ENCODE results near the gene PURB. TPM values are rescaled to one million over a fixed set of nuclear protein-coding genes. Genes with fewer than 3 reads are reported as not detected.

PURB gene
- total RNA-seq, 4 donors from 2014 or later, result 35.0 to 54.3 (median 45.7) TPM

DNA sequence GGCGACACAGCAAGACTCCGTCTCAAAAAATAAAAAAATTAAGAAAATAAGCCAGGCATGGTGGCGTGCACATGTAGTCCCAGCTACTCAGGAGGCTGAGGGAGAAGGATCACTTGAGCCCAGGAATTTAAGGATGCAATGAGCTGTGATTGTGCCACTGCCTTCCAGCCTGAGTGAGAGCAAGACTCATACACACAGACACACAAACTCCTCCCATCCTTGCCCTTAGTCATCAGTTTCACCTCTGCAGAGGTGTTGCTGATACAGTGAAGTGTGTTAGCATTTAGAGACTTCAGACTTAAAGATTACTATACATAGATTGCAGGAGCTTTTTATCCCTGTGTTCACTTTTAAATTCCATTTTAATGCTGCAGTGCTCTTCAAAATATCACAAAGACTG lies 31.9 kb downstream of the PURB start:
- no peak overlapping the region for H3K4me3 ChIP-seq
- no peaks in the 10 kb centered on the region for H3K9me3 ChIP-seq
- TF ChIP-seq POLR2A (IDR thresholded peaks at IDR 0.05) (no peak), POLR2AphosphoS5 (IDR thresholded peaks at IDR 0.05) (no peak)
- no peaks in the 10 kb centered on the region for H3K27me3 ChIP-seq
- WGBS, 2 donors (ENCODE audit: low coverage in 1 of 2), result 80 to 92% methylated on average over 1 to 2 of the region's 3 CpGs
- no peak overlapping the region for H3K27ac ChIP-seq
- ATAC-seq, result no peak
- H3K36me3 ChIP-seq, result no peaks in the 10 kb centered on the region
- H3K4me1 ChIP-seq, result peaks cover 0 to 18% (median 0%) of the 10 kb centered on the region in 3 donors

DNA sequence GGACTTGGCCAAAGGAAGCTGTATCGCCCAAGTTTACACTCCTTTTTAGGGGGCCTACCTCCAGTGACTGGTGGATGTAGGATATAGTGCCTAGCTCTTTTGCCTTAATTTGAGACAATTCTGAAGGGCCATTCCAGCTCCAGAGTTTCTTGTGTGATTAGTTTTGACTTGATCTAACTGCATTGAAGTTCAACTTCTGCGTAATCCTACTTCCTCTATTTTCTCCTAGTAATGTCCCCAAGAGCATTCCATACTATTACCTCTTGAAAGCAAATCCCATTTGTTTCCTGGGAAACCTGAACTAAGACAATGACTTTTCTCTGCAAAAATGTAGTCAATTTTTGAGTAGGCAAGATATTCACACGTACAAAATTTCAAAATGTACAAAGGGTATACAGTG lies 32.7 kb downstream of the PURB start:
- Histone ChIP-seq H3K36me3 (no peaks in the 10 kb centered on the region), H3K9me3 (no peaks in the 10 kb centered on the region), H3K27me3 (no peaks in the 10 kb centered on the region), H3K27ac (no peak overlapping the region), H3K4me3 (no peak overlapping the region), H3K4me1 (peaks cover 0 to 18% (median 0%) of the 10 kb centered on the region in 3 donors)
- 71 to 84% methylated on average over 3 of the region's 3 CpGs for WGBS, 2 donors (ENCODE audit: low coverage in 1 of 2)
- ATAC-seq, result no peak
- TF ChIP-seq EP300 (IDR thresholded peaks at IDR 0.05) (no peak), POLR2AphosphoS5 (IDR thresholded peaks at IDR 0.05) (no peak), POLR2A (IDR thresholded peaks at IDR 0.05) (no peak)
- TF ChIP-seq, protein P1, sequence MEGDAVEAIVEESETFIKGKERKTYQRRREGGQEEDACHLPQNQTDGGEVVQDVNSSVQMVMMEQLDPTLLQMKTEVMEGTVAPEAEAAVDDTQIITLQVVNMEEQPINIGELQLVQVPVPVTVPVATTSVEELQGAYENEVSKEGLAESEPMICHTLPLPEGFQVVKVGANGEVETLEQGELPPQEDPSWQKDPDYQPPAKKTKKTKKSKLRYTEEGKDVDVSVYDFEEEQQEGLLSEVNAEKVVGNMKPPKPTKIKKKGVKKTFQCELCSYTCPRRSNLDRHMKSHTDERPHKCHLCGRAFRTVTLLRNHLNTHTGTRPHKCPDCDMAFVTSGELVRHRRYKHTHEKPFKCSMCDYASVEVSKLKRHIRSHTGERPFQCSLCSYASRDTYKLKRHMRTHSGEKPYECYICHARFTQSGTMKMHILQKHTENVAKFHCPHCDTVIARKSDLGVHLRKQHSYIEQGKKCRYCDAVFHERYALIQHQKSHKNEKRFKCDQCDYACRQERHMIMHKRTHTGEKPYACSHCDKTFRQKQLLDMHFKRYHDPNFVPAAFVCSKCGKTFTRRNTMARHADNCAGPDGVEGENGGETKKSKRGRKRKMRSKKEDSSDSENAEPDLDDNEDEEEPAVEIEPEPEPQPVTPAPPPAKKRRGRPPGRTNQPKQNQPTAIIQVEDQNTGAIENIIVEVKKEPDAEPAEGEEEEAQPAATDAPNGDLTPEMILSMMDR (IDR thresholded peaks at IDR 0.05), result no peak

DNA sequence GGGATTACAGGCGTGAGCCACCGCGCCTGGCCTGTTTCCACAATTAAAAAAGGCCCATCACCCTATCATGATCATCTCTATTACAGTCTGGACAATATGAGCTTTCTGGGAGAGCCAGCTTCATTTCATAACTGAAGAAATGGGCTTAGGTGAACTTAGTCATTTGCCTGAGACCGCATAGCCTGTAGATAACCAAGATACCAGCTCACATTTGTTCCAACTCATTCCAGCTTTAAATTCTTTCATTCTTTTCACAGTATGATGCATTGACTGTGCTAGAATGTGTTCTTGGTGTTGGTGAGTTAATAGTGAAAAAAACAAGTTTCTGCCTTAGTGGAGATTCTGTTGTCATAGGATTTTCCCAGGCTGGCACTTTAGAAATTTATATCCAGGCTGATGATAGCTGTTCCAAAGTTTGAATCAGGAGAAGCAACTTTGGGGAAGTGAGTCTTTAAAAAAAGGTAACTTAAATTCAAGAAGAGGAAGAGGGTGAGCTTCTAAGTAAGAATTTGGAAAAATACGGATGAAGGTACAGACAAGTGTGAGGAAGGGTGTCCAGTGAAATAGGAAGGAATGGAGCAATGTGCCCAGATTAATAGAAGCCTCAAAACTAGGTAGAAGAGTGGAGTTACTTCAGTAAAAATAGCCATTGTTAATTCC lies 35.3 kb downstream of the PURB start:
- H3K4me1 ChIP-seq, result peaks cover 0 to 28% (median 3%) of the 10 kb centered on the region in 3 donors
- no peaks in the 10 kb centered on the region for H3K9me3 ChIP-seq
- no peak overlapping the region for H3K27ac ChIP-seq
- ATAC-seq, result no peak
- H3K36me3 ChIP-seq, result no peaks in the 10 kb centered on the region
- H3K4me3 ChIP-seq, result no peak overlapping the region
- TF ChIP-seq EP300 (IDR thresholded peaks at IDR 0.05) (no peak), POLR2A (IDR thresholded peaks at IDR 0.05) (no peak), POLR2AphosphoS5 (IDR thresholded peaks at IDR 0.05) (no peak)
- TF ChIP-seq, protein P1 (IDR thresholded peaks at IDR 0.05), result no peak
- no peaks in the 10 kb centered on the region for H3K27me3 ChIP-seq
- WGBS, 2 donors (ENCODE audit: low coverage in 1 of 2), result 59 to 73% methylated on average over 3 to 5 of the region's 5 CpGs

DNA sequence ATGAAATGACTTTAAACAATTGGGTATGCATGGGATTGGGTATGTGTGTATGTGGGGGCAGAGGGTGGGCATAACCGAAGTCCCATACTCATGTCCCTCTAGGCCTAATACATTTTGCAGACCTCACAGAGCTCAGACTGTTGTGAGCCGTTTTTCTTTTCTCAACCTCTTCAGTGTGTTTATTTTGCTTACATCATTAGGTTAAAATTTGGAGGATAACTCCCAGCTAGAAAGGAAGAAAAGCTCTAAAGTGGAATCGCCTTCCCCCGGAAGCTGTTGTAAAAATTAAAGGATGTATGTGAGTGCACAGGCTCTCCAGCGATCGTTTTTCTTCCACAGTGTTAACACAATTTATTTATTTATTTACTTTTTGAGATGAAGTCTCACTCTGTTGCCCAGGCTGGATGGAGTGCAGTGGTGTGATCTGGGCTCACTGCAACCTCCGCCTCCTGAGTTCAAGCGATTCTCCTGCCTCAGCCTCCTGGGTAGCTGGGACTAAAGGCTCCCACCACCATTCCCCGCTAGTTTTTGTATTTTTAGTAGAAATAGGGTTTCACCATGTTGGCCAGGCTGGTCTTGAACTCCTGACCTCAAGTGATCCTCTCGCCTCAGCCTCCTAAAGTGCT lies 36.0 kb downstream of the PURB start:
- H3K27ac ChIP-seq, result peak overlapping the region in 1 of 4 donors; percentile 93
- H3K36me3 ChIP-seq, result no peaks in the 10 kb centered on the region
- no peak for ATAC-seq
- H3K27me3 ChIP-seq, result no peaks in the 10 kb centered on the region
- peaks cover 0 to 34% (median 3%) of the 10 kb centered on the region in 3 donors for H3K4me1 ChIP-seq
- 65 to 70% methylated on average over 8 to 9 of the region's 10 CpGs for WGBS, 2 donors (ENCODE audit: low coverage in 1 of 2)
- H3K4me3 ChIP-seq, result no peak overlapping the region
- no peaks in the 10 kb centered on the region for H3K9me3 ChIP-seq
- TF ChIP-seq, protein P1 (IDR thresholded peaks at IDR 0.05), result no peak
- TF ChIP-seq POLR2AphosphoS5 (IDR thresholded peaks at IDR 0.05) (no peak), POLR2A (IDR thresholded peaks at IDR 0.05) (no peak), EP300 (IDR thresholded peaks at IDR 0.05) (no peak)

DNA sequence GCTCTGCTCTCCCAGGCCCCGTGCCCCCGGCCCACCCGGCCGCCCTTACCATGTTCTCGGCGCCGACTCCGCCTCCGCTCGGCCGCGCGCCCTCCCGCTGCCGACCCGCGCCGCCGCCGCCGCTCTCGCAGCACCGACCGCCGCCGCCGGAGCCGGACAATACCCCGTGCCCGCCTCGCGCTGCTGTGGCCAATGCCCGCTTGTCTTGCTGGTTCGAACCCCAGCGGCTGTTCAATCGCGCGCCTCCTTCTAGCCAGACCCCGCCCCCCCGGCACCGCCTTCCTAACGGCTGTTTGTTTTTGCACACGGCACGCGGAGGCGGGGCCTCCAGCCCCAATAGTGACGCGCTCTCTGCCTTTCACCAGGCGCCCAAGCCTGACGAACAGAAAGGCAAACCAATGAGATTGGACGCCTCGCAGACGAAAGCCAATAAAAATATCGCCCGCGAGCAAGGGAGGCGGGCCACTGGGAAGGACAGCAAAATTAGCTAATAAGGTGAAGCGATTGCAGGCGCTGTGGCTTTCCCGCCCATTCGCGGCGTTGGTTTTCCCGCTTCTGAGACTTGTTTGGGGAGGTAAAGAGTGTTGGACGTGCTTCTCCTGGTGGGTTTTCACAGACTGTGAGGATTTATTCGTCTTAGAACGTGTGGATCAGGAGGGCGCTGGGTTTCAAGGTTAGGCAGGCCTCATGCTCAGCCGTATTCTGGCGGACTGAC lies 37.3 kb downstream of the PURB start, which contains the start of gene H2AZ2:
Gene H2AZ2 (minus strand): TSS at position 168 of the 715 bp plus-strand sequence. CDS start 116 bp downstream, at position 52.
- Histone ChIP-seq H3K27ac (peak within 1 kb of the TSS; percentile 92 to 99 (median 95)), H3K4me3 (peak within 1 kb of the TSS; percentile 72 to 75), H3K27me3 (no peaks in the 10 kb centered on the region), H3K9me3 (no peaks in the 10 kb centered on the region), H3K36me3 (no peaks in the 10 kb centered on the region), H3K4me1 (peaks cover 0 to 47% (median 3%) of the 10 kb centered on the region in 3 donors)
- TF ChIP-seq, protein P1 (IDR thresholded peaks at IDR 0.05), result peak in 2 of 4 experiments; percentile 19 to 36
- peak; percentile 95 for TF ChIP-seq POLR2A (IDR thresholded peaks at IDR 0.05)
- TF ChIP-seq EP300 (IDR thresholded peaks at IDR 0.05), result no peak
- peak; percentile 40 for TF ChIP-seq POLR2AphosphoS5 (IDR thresholded peaks at IDR 0.05)
- WGBS, 2 donors (ENCODE audit: low coverage in 1 of 2), result 1% methylated on average over 13 of the region's 70 CpGs; no CpG with 5 or more reads in 1 of the 2 donors
- peak; percentile 96 for ATAC-seq
